Tibial nerve (tissue), 4 donors: ENCODE data around the gene YJEFN3. TPM values are rescaled to one million over a fixed set of nuclear protein-coding genes. Genes with fewer than 3 reads are reported as not detected.

Source experiments
- DNase-seq, 2 donors: peaks; one replicate each; pipeline ENCODE4 v3.0.0-alpha.2; 2019; ENCODE audit warnings: low spot score in 2 of 2
- H3K27ac ChIP-seq, 4 donors: fragments of 200-600 bp; sonication (generic) in 3 of 4; one replicate each; pipeline ENCODE4 v1.5.1; 2017 to 2019; ENCODE audit warnings: mild to moderate bottlenecking in 1 of 4
- H3K27me3 ChIP-seq, 2 donors: fragments of 200-600 bp; sonication (generic) in 1 of 2; one replicate each; pipeline versions ENCODE4 v1.5.1 to v1.6.0; 2017 to 2019
- H3K36me3 ChIP-seq, 3 donors: fragments of 200-600 bp; sonication (generic); one replicate each; pipeline ENCODE4 v1.5.1; 2018 to 2019
- H3K4me1 ChIP-seq, 4 donors: fragments of 200-600 bp; sonication (generic) in 3 of 4; one replicate each; pipeline ENCODE4 v1.5.1; 2017 to 2019
- H3K4me3 ChIP-seq, 4 donors: fragments of 200-600 bp; sonication (generic) in 3 of 4; one replicate each; pipeline ENCODE4 v1.5.1; 2017 to 2019; ENCODE audit warnings: mild to moderate bottlenecking in 1 of 4, moderate library complexity in 1 of 4
- H3K9me3 ChIP-seq, 4 donors: fragments of 200-600 bp; sonication (generic) in 3 of 4; one replicate each; pipeline ENCODE4 v1.5.1; 2017 to 2019
- CTCF ChIP-seq, 5 experiments: fragments of 200-600 bp in 3 of 5; fragments of 450-650 bp in 2 of 5; sonication (generic) in 3 of 5; IDR thresholded peaks; one replicate each; pipeline ENCODE4 v1.5.1; 2016 to 2019; ENCODE audit warnings: antibody characterized with exemption in 5 of 5, mild to moderate bottlenecking in 3 of 5, moderate library complexity in 2 of 5
- EP300 ChIP-seq, 2 donors: sonication (generic); formaldehyde crosslinking; IDR thresholded peaks; one replicate each; pipeline ENCODE4 v1.6.1; 2017; ENCODE audit warnings: antibody characterized with exemption in 2 of 2, mild to moderate bottlenecking in 1 of 2
- POLR2A ChIP-seq, 2 donors: fragments of 450-650 bp; IDR thresholded peaks; one replicate each; pipeline ENCODE4 v1.6.1; 2017; ENCODE audit warnings: antibody characterized with exemption in 2 of 2, mild to moderate bottlenecking in 2 of 2, moderate library complexity in 2 of 2
- WGBS, 2 donors: methylation state at CpG; one replicate each; pipeline ENCODE4 v1.1.5; 2018; 5-methylcytosine and 5-hydroxymethylcytosine counted together
- total RNA-seq, 4 donors: library from RNA; depleted of rRNA; stranded (reverse); fragments of >200 nt; gene quantifications; one replicate each; pipeline ENCODE4 v1.1.0, GENCODE V29; 2016

YJEFN3 gene
- total RNA-seq, 4 donors from 2014 or later = 4.2 to 9.4 (median 5.7) TPM

GRCh38 chr19:19526581-19527370, 1.9 kb upstream of the YJEFN3 start:
- no peak overlapping the region for H3K4me3 ChIP-seq
- H3K27ac ChIP-seq = peak overlapping the region; percentile 19 to 71 (median 42)
- no peak for DNase-seq
- no peak for TF ChIP-seq CTCF (IDR thresholded peaks at IDR 0.05)
- no peak for TF ChIP-seq POLR2A (IDR thresholded peaks at IDR 0.05)
- TF ChIP-seq EP300 (IDR thresholded peaks at IDR 0.05) = no peak
- 51 to 58% methylated on average over 25 to 27 of the region's 28 CpGs for WGBS, 2 donors
- peaks cover 0 to 49% (median 9%) of the 10 kb centered on the region in 4 donors for H3K4me1 ChIP-seq
- no peaks in the 10 kb centered on the region for H3K9me3 ChIP-seq
- H3K27me3 ChIP-seq = no peaks in the 10 kb centered on the region
- H3K36me3 ChIP-seq = peaks cover 0 to 58% (median 3%) of the 10 kb centered on the region in 3 donors

- TF ChIP-seq CTCF (IDR thresholded peaks at IDR 0.05) (no peak), EP300 (IDR thresholded peaks at IDR 0.05) (no peak), POLR2A (IDR thresholded peaks at IDR 0.05) (no peak)
- DNase-seq = no peak
- Histone ChIP-seq H3K9me3 (no peaks in the 10 kb centered on the region), H3K4me1 (peaks cover 0 to 55% (median 11%) of the 10 kb centered on the region in 4 donors), H3K27me3 (no peaks in the 10 kb centered on the region), H3K4me3 (no peak overlapping the region), H3K27ac (peak overlapping the region; percentile 19 to 71 (median 42)), H3K36me3 (peaks cover 0 to 57% (median 3%) of the 10 kb centered on the region in 3 donors)
- 81 to 83% methylated on average over 9 of the region's 9 CpGs for WGBS, 2 donors
These were observed 1.4 kb upstream of the YJEFN3 start for GRCh38 chr19:19527371-19527656.

- Histone ChIP-seq H3K4me1 (peaks cover 0 to 60% (median 13%) of the 10 kb centered on the region in 4 donors), H3K27me3 (no peaks in the 10 kb centered on the region), H3K27ac (no peak overlapping the region), H3K36me3 (peaks cover 0 to 57% (median 3%) of the 10 kb centered on the region in 3 donors), H3K4me3 (no peak overlapping the region), H3K9me3 (no peaks in the 10 kb centered on the region)
- DNase-seq = no peak
- 86 to 92% methylated on average over 19 to 24 of the region's 27 CpGs for WGBS, 2 donors
- TF ChIP-seq CTCF (IDR thresholded peaks at IDR 0.05) (no peak), POLR2A (IDR thresholded peaks at IDR 0.05) (no peak)
These were observed 761 bp upstream of the YJEFN3 start for GRCh38 chr19:19527674-19528625.

GRCh38 chr19:19529783-19530422, 1.2 kb downstream of the YJEFN3 start:
- no peak overlapping the region for H3K4me3 ChIP-seq
- DNase-seq = no peak
- 56 to 66% methylated on average over 11 of the region's 11 CpGs for WGBS, 2 donors
- H3K4me1 ChIP-seq = peaks cover 0 to 56% (median 13%) of the 10 kb centered on the region in 4 donors
- TF ChIP-seq POLR2A (IDR thresholded peaks at IDR 0.05) (no peak), EP300 (IDR thresholded peaks at IDR 0.05) (no peak), CTCF (IDR thresholded peaks at IDR 0.05) (no peak)
- H3K27me3 ChIP-seq = no peaks in the 10 kb centered on the region
- peaks cover 0 to 39% (median 3%) of the 10 kb centered on the region in 3 donors for H3K36me3 ChIP-seq
- H3K9me3 ChIP-seq = no peaks in the 10 kb centered on the region
- H3K27ac ChIP-seq = peak overlapping the region in 1 of 4 donors; percentile 26
